Measurements from ENCODE around the gene ELAC1. TPM values are rescaled to one million over a fixed set of nuclear protein-coding genes. Genes with fewer than 3 reads are reported as not detected.

The ELAC1 gene
- total and polyA plus RNA-seq, 2 of the 8 experiments (the other 6 are each of a cell fraction or from before 2014, with no cell fraction given) = 2.3 to 3.4 TPM

GRCh38 chr18:50935493-50936191 lies 32.2 kb upstream of the ELAC1 start:
- Histone ChIP-seq H3K36me3 (ENCODE audit: control insufficient read depth in 2 of 4, insufficient read depth in 4 of 4, low read length in 3 of 4) (peaks cover 0 to 17% (median 4%) of the 10 kb centered on the region in 4 experiments; a peak in 3 of 8 replicates), H2BK120ac (replicated peaks; ENCODE audit: low read depth, low read length) (no peak overlapping the region), H3K23ac (ENCODE audit: insufficient read length) (no peak overlapping the region), H2BK12ac (ENCODE audit: low read depth, low read length) (no peak overlapping the region), H3K18ac (ENCODE audit: extremely low read depth, low read length) (no peak overlapping the region), H3K56ac (replicated peaks; ENCODE audit: insufficient read length, low read depth, low read length) (no peak overlapping the region), H3K23me2 (ENCODE audit: low read depth, low read length) (no peaks in the 10 kb centered on the region), H4K91ac (replicated peaks; ENCODE audit: insufficient read length, low read length) (no peak overlapping the region), H3K79me1 (ENCODE audit: low read depth, low read length) (no peaks in the 10 kb centered on the region), H3K4me1 (replicated peaks in 1 of 4; ENCODE audit: control insufficient read depth in 3 of 4, insufficient read depth in 4 of 4, low read length in 3 of 4) (no peaks in the 10 kb centered on the region), H4K8ac (ENCODE audit: extremely low read depth, insufficient read depth, low read length) (no peak overlapping the region), H2BK20ac (ENCODE audit: low read length) (no peak overlapping the region), H3K4me3 (ENCODE audit: extremely low read depth in 1 of 4, insufficient read depth in 2 of 4, low read depth in 3 of 4, low read length in 4 of 4) (no peak overlapping the region), H4K5ac (ENCODE audit: insufficient read length, low read depth, low read length) (no peak overlapping the region), H4K20me1 (replicated peaks in 1 of 2; ENCODE audit: control insufficient read depth in 1 of 2, insufficient read depth in 2 of 2, low read length in 2 of 2) (no peaks in the 10 kb centered on the region), H3K27ac (ENCODE audit: low read depth, low read length) (no peak overlapping the region), H3K9me3 (ENCODE audit: insufficient read depth in 2 of 2, low read depth in 1 of 2, low read length in 1 of 2) (no peaks in the 10 kb centered on the region), H3K4me2 (ENCODE audit: insufficient read depth in 1 of 2, low read depth in 2 of 2, low read length in 2 of 2) (no peak overlapping the region), H3K14ac (ENCODE audit: insufficient read length) (no peak overlapping the region), H3K4ac (replicated peaks; ENCODE audit: insufficient read length, low read depth, low read length) (no peak overlapping the region), H3K27me3 (replicated peaks in 1 of 4; ENCODE audit: control insufficient read depth in 3 of 4, extremely low read depth in 1 of 4, insufficient read depth in 3 of 4, low read length in 3 of 4) (no peaks in the 10 kb centered on the region), H3K9ac (replicated peaks in 1 of 4; ENCODE audit: extremely low read depth in 1 of 4, low read depth in 3 of 4, low read length in 3 of 4) (no peak overlapping the region), H2BK15ac (ENCODE audit: low read length) (no peak overlapping the region), H2AK5ac (ENCODE audit: low read depth, low read length) (no peak overlapping the region), H2AFZ (ENCODE audit: low read length) (no peak overlapping the region), H3K79me2 (ENCODE audit: control insufficient read depth in 1 of 2, insufficient read depth in 2 of 2, low read length in 2 of 2) (no peaks in the 10 kb centered on the region), H2BK5ac (ENCODE audit: low read depth, low read length) (no peak overlapping the region)
- ChIA-PET POLR2A (ENCODE audit: partially characterized antibody) (no interaction called here), CTCF (ENCODE audit: partially characterized antibody) (interaction anchor here (0.7 to 1.4 kb wide), 2 partner anchors 94 to 116 kb away, joined by 3 to 5 read pairs; partner anchors contain the start of gene SMAD4)
- no peak for DNase-seq (ENCODE audit: low read depth in 1 of 2, low spot score in 2 of 2)
- no peak for FAIRE-seq
- 91% methylated on average over 6 of the region's 6 CpGs; no CpG with 5 or more reads in 1 of the 2 experiments for WGBS, 2 experiments (ENCODE audit: extremely low coverage in 1 of 2, insufficient coverage in 1 of 2, insufficient read length in 1 of 2, insufficient replicate concordance in 2 of 2, low coverage in 1 of 2, low lambda C conversion rate in 2 of 2, missing lambda C conversion rate in 1 of 2)
- TF ChIP-seq JUND (IDR thresholded peaks at IDR 0.05; ENCODE audit: low read length) (no peak), CEBPB (IDR thresholded peaks at IDR 0.05; ENCODE audit: low read depth, low read length) (no peak), BRCA1 (IDR thresholded peaks at IDR 0.05; ENCODE audit: low read depth, low read length) (no peak), SP1 (IDR thresholded peaks at IDR 0.05; ENCODE audit: low read depth, low read length) (no peak), SIRT6 (IDR thresholded peaks at IDR 0.05; ENCODE audit: low read length) (no peak), EP300 (IDR thresholded peaks at IDR 0.05; ENCODE audit: borderline replicate concordance in 1 of 2, low read depth in 2 of 2, low read length in 2 of 2) (no peak), TEAD4 (IDR thresholded peaks at IDR 0.05; ENCODE audit: low read depth, low read length) (no peak)

Measured in H1 (cell line).